ENCODE results near the gene KRT17.
"Not testable (repeated sequence)": the region's sequence is repeated elsewhere in the genome, so short reads cannot be mapped to it uniquely, and the experiment has no call there.

Gene KRT17

GRCh38 chr17:41593306-41593981 lies 30.9 kb downstream of the KRT17 start:
- H3K4me3 ChIP-seq (ENCODE audit: low read depth, low read length), result no peak overlapping the region
- DNase-seq (ENCODE audit: low read depth), result no peak
- no peak for TF ChIP-seq CTCF (IDR thresholded peaks at IDR 0.05; ENCODE audit: control insufficient read depth, extremely low read depth, insufficient read depth)

GRCh38 chr17:41592601-41593305 lies 31.6 kb downstream of the KRT17 start:
- no peak overlapping the region for H3K4me3 ChIP-seq (ENCODE audit: low read depth, low read length)
- DNase-seq (ENCODE audit: low read depth), result no peak
- no peak for TF ChIP-seq CTCF (IDR thresholded peaks at IDR 0.05; ENCODE audit: control insufficient read depth, extremely low read depth, insufficient read depth)

GRCh38 chr17:41589301-41589700 lies 35.1 kb downstream of the KRT17 start:
- DNase-seq (ENCODE audit: low read depth), result no peak
- TF ChIP-seq CTCF (IDR thresholded peaks at IDR 0.05; ENCODE audit: control insufficient read depth, extremely low read depth, insufficient read depth), result no peak
- H3K4me3 ChIP-seq (ENCODE audit: low read depth, low read length), result no peak overlapping the region

- no peak overlapping the region for H3K4me3 ChIP-seq (ENCODE audit: low read depth, low read length)
- no peak for DNase-seq (ENCODE audit: low read depth)
- TF ChIP-seq CTCF (IDR thresholded peaks at IDR 0.05; ENCODE audit: control insufficient read depth, extremely low read depth, insufficient read depth), result no peak
Measured at GRCh38 chr17:41588126-41588810, 36.1 kb downstream of the KRT17 start.

- no peak within 1 kb of the TSS for H3K4me3 ChIP-seq (ENCODE audit: low read depth, low read length)
- DNase-seq (ENCODE audit: low read depth), result no peak
- TF ChIP-seq CTCF (IDR thresholded peaks at IDR 0.05; ENCODE audit: control insufficient read depth, extremely low read depth, insufficient read depth), result no peak
Measured at GRCh38 chr17:41586863-41587495, 37.4 kb downstream of the KRT17 start, which contains the start of gene KRT14. KRT14 (minus strand) TSS chr17:41586895; CDS start chr17:41586834, 61 bp downstream.

- H3K4me3 ChIP-seq (ENCODE audit: low read depth, low read length), result no peak overlapping the region
- no peak for TF ChIP-seq CTCF (IDR thresholded peaks at IDR 0.05; ENCODE audit: control insufficient read depth, extremely low read depth, insufficient read depth)
- no peak for DNase-seq (ENCODE audit: low read depth)
Measured at GRCh38 chr17:41585301-41586056, 38.9 kb downstream of the KRT17 start.

- not testable (repeated sequence) for DNase-seq (ENCODE audit: low read depth); H3K4me3 ChIP-seq (ENCODE audit: low read depth, low read length)
Measured at GRCh38 chr17:41584331-41584927, 39.9 kb downstream of the KRT17 start.
